ENCODE results near the gene PPT2.
"Not testable (repeated sequence)": the region's sequence is repeated elsewhere in the genome, so short reads cannot be mapped to it uniquely, and the experiment has no call there.

DNA sequence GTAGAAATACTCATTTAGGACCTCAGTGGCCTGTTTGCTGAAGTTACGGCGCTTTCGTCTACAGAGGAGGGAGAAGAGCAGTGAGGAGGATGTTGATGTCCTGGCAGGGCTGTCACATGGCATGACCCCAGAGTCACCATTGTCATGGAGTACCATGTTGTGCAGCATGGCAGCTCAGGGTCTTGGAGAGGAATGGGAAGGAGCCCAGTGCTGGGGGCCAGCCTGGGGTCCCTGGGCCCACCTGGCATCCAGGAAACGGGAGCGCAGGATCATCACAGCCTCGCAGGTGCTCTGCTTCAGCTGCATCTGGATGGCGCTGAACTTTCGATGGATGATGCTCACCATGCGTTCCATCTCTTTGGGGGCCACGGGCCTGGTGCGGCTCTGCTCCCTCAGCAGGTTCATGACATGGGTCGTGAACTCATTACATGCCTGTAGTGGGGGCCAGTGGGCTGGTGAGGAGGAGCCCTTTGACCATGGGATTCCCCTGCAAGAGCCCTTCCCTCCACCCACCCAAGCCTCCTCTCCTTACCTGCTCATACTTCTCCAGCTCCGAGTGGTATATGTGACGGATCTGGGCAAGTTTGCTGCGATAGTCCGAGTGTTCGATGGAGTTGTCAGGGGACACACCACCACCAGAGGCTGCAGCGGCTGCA is 33.9 kb downstream of the PPT2 start:
- TF ChIP-seq, protein P1, sequence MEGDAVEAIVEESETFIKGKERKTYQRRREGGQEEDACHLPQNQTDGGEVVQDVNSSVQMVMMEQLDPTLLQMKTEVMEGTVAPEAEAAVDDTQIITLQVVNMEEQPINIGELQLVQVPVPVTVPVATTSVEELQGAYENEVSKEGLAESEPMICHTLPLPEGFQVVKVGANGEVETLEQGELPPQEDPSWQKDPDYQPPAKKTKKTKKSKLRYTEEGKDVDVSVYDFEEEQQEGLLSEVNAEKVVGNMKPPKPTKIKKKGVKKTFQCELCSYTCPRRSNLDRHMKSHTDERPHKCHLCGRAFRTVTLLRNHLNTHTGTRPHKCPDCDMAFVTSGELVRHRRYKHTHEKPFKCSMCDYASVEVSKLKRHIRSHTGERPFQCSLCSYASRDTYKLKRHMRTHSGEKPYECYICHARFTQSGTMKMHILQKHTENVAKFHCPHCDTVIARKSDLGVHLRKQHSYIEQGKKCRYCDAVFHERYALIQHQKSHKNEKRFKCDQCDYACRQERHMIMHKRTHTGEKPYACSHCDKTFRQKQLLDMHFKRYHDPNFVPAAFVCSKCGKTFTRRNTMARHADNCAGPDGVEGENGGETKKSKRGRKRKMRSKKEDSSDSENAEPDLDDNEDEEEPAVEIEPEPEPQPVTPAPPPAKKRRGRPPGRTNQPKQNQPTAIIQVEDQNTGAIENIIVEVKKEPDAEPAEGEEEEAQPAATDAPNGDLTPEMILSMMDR (IDR thresholded peaks at IDR 0.05) = not testable (repeated sequence)
- not testable (repeated sequence) for TF ChIP-seq POLR2AphosphoS5, POLR2A (IDR thresholded peaks at IDR 0.05)

Data from prostate gland (tissue), 2 donors.